Measurements from ENCODE around the gene FGF18. TPM values are rescaled to one million over a fixed set of nuclear protein-coding genes. Genes with fewer than 3 reads are reported as not detected.
"Not testable (repeated sequence)": the region's sequence is repeated elsewhere in the genome, so short reads cannot be mapped to it uniquely, and the experiment has no call there.

The FGF18 gene
- total RNA-seq, 3 donors from 2014 or later (not counting 1 experiment from before 2014, with no cell fraction given) = 0.16 to 0.25 (median 0.23) TPM

GRCh38 chr5:171379961-171380360, 39.5 kb upstream of the FGF18 start:
- Mint-ChIP-seq H3K4me3 (no peak overlapping the region), H3K9me3 (no peaks in the 10 kb centered on the region), H3K36me3 (no peaks in the 10 kb centered on the region), H3K4me1 (no peaks in the 10 kb centered on the region), H3K27ac (no peak overlapping the region), H3K27me3 (ENCODE audit: low read depth in 2 of 2) (peaks cover 0 to 5% of the 10 kb centered on the region in 2 donors)
- no peaks in the 10 kb centered on the region for H3K36me3 ChIP-seq (ENCODE audit: control insufficient read depth, insufficient read depth, low read length)
- no peaks in the 10 kb centered on the region for H3K9me3 ChIP-seq (ENCODE audit: control insufficient read depth, insufficient read depth, low read length)
- WGBS (ENCODE audit: insufficient coverage) = 94% methylated on average over 6 of the region's 7 CpGs
- no peak for TF ChIP-seq CTCF (IDR thresholded peaks at IDR 0.05)
- H3K4me3 ChIP-seq (ENCODE audit: low read length) = no peak overlapping the region
- DNase-seq (no peak), ATAC-seq (no peak)
- no peak overlapping the region for H3K27ac ChIP-seq (ENCODE audit: low read length)
- H3K4me1 ChIP-seq (ENCODE audit: control insufficient read depth, insufficient read depth, low read length) = no peaks in the 10 kb centered on the region
- intact Hi-C loops (cut with micrococcal nuclease) = no loop called here
- no peaks in the 10 kb centered on the region for H3K27me3 ChIP-seq (ENCODE audit: control insufficient read depth, insufficient read depth, low read length)

GRCh38 chr5:171384416-171384815, 35.0 kb upstream of the FGF18 start:
- H3K4me3 Mint-ChIP-seq; H3K9me3 ChIP-seq (ENCODE audit: control insufficient read depth, insufficient read depth, low read length); DNase-seq; H3K9me3 Mint-ChIP-seq; H3K27me3 Mint-ChIP-seq (ENCODE audit: low read depth in 2 of 2); intact Hi-C loops (cut with micrococcal nuclease); H3K27ac ChIP-seq (ENCODE audit: low read length); ATAC-seq; H3K27ac Mint-ChIP-seq; H3K36me3 ChIP-seq (ENCODE audit: control insufficient read depth, insufficient read depth, low read length); H3K27me3 ChIP-seq (ENCODE audit: control insufficient read depth, insufficient read depth, low read length); H3K4me3 ChIP-seq (ENCODE audit: low read length); H3K36me3 Mint-ChIP-seq: not testable (repeated sequence)
- H3K4me1 ChIP-seq (ENCODE audit: control insufficient read depth, insufficient read depth, low read length) = peaks cover 20% of the 10 kb centered on the region
- peaks cover 28 to 29% of the 10 kb centered on the region in 2 donors for H3K4me1 Mint-ChIP-seq
- WGBS (ENCODE audit: insufficient coverage) = 95% methylated on average over 9 of the region's 9 CpGs

- H3K27me3 Mint-ChIP-seq (ENCODE audit: low read depth in 2 of 2); H3K27ac ChIP-seq (ENCODE audit: low read length); H3K27me3 ChIP-seq (ENCODE audit: control insufficient read depth, insufficient read depth, low read length); H3K4me3 Mint-ChIP-seq; ATAC-seq; H3K9me3 Mint-ChIP-seq; intact Hi-C loops (cut with micrococcal nuclease); H3K36me3 ChIP-seq (ENCODE audit: control insufficient read depth, insufficient read depth, low read length); H3K9me3 ChIP-seq (ENCODE audit: control insufficient read depth, insufficient read depth, low read length); H3K27ac Mint-ChIP-seq; DNase-seq; H3K4me3 ChIP-seq (ENCODE audit: low read length); H3K36me3 Mint-ChIP-seq: not testable (repeated sequence)
- peaks cover 20% of the 10 kb centered on the region for H3K4me1 ChIP-seq (ENCODE audit: control insufficient read depth, insufficient read depth, low read length)
- 79% methylated on average over 1 of the region's 3 CpGs for WGBS (ENCODE audit: insufficient coverage)
- H3K4me1 Mint-ChIP-seq = peaks cover 34% of the 10 kb centered on the region in 2 donors
These were observed 34.4 kb upstream of the FGF18 start for GRCh38 chr5:171384999-171385398.

- H3K36me3 Mint-ChIP-seq = no peaks in the 10 kb centered on the region
- Histone ChIP-seq H3K27ac (ENCODE audit: low read length) (no peak overlapping the region), H3K4me3 (ENCODE audit: low read length) (no peak overlapping the region), H3K27me3 (ENCODE audit: control insufficient read depth, insufficient read depth, low read length) (no peaks in the 10 kb centered on the region), H3K36me3 (ENCODE audit: control insufficient read depth, insufficient read depth, low read length) (peaks cover 2% of the 10 kb centered on the region), H3K4me1 (ENCODE audit: control insufficient read depth, insufficient read depth, low read length) (peaks cover 26% of the 10 kb centered on the region), H3K9me3 (ENCODE audit: control insufficient read depth, insufficient read depth, low read length) (no peaks in the 10 kb centered on the region)
- 98% methylated on average over 25 of the region's 25 CpGs for WGBS (ENCODE audit: insufficient coverage)
- no peaks in the 10 kb centered on the region for H3K9me3 Mint-ChIP-seq
- TF ChIP-seq CTCF (IDR thresholded peaks at IDR 0.05) = no peak
- H3K4me3 Mint-ChIP-seq = peak overlapping the region; percentile 35
- no peaks in the 10 kb centered on the region for H3K27me3 Mint-ChIP-seq (ENCODE audit: low read depth in 2 of 2)
- H3K4me1 Mint-ChIP-seq = peaks cover 43 to 46% of the 10 kb centered on the region in 2 donors
- intact Hi-C loops (cut with micrococcal nuclease) = no loop called here
- no peak for ATAC-seq
- no peak for DNase-seq
- H3K27ac Mint-ChIP-seq = no peak overlapping the region
These were observed 33.3 kb upstream of the FGF18 start for GRCh38 chr5:171386006-171386671.

All from natural killer cell (primary cell).